H9 (cell line): ENCODE measurements around the gene COASY. TPM values are rescaled to one million over a fixed set of nuclear protein-coding genes. Genes with fewer than 3 reads are reported as not detected.

Experiments used
- DNase-seq: peaks from one replicate; pipeline ENCODE4 v3.0.0-alpha.2; 2017
- H2AFZ ChIP-seq: one replicate; pipeline ENCODE4 v1.6.1; 2013; ENCODE audit warnings: mild to moderate bottlenecking, low read length, control low read depth, moderate library complexity
- H2AK5ac ChIP-seq: 2 replicates; pipeline ENCODE4 v1.6.1; 2013; ENCODE audit warnings: low read length, control low read depth, mixed read lengths; ENCODE audit not compliant: insufficient read length
- H2BK120ac ChIP-seq: one replicate; pipeline ENCODE4 v1.6.1; 2013; ENCODE audit warnings: low read depth, mild to moderate bottlenecking, low read length, control low read depth, inconsistent platforms; ENCODE audit not compliant: poor library complexity, severe bottlenecking
- H2BK12ac ChIP-seq: 2 replicates; pipeline ENCODE4 v1.6.1; 2013; ENCODE audit warnings: low read length, control low read depth, mixed read lengths, low read depth; ENCODE audit not compliant: insufficient read length
- H2BK15ac ChIP-seq: 2 replicates; pipeline ENCODE4 v1.6.1; 2013; ENCODE audit warnings: low read depth, low read length, control low read depth
- H2BK20ac ChIP-seq: one replicate; pipeline ENCODE4 v1.6.1; 2013; ENCODE audit warnings: low read depth, mild to moderate bottlenecking, low read length, control low read depth, inconsistent platforms; ENCODE audit not compliant: poor library complexity, severe bottlenecking
- H2BK5ac ChIP-seq: 2 replicates; pipeline ENCODE4 v1.6.1; 2013; ENCODE audit warnings: low read length, control low read depth, mixed read lengths; ENCODE audit not compliant: insufficient read length
- H3K14ac ChIP-seq: 2 replicates; pipeline ENCODE4 v1.6.1; 2013; ENCODE audit warnings: low read length, control low read depth; ENCODE audit not compliant: insufficient read depth
- H3K18ac ChIP-seq: 2 replicates; pipeline ENCODE4 v1.6.1; 2013; ENCODE audit warnings: low read depth, mild to moderate bottlenecking, mixed read lengths, low read length, control low read depth; ENCODE audit not compliant: insufficient read length
- H3K23ac ChIP-seq: 2 replicates; pipeline ENCODE4 v1.6.1; 2013; ENCODE audit warnings: low read length, control low read depth, mixed read lengths, low read depth; ENCODE audit not compliant: insufficient read length
- H3K23me2 ChIP-seq: 2 replicates; pipeline ENCODE4 v1.6.1; 2013; ENCODE audit warnings: low read depth, mild to moderate bottlenecking, mixed read lengths, low read length, control low read depth; ENCODE audit not compliant: insufficient read length, poor library complexity, severe bottlenecking
- H3K27ac ChIP-seq: 2 replicates; pipeline ENCODE4 v1.5.1; 2013; ENCODE audit warnings: low read length, control low read depth, mixed read lengths, low read depth; ENCODE audit not compliant: insufficient read length
- H3K27me3 ChIP-seq: 2 replicates; pipeline ENCODE4 v1.6.1; 2013; ENCODE audit warnings: low read length, control low read depth, inconsistent platforms; ENCODE audit not compliant: insufficient read depth
- H3K4ac ChIP-seq: 2 replicates; pipeline ENCODE4 v1.6.1; 2013; ENCODE audit warnings: low read depth, mild to moderate bottlenecking, control low read depth, inconsistent platforms, low read length, moderate library complexity
- H3K4me1 ChIP-seq: 2 replicates; pipeline ENCODE4 v1.6.1; 2013; ENCODE audit warnings: low read length, control low read depth, inconsistent platforms; ENCODE audit not compliant: insufficient read depth
- H3K4me2 ChIP-seq: 2 replicates; pipeline ENCODE4 v1.6.1; 2013; ENCODE audit warnings: low read length, control low read depth, mixed read lengths; ENCODE audit not compliant: insufficient read length, insufficient read depth
- H3K56ac ChIP-seq: 2 replicates; pipeline ENCODE4 v1.6.1; 2013; ENCODE audit warnings: low read depth, mild to moderate bottlenecking, mixed read lengths, low read length, control low read depth; ENCODE audit not compliant: insufficient read length
- H3K79me1 ChIP-seq: 2 replicates; pipeline ENCODE4 v1.6.1; 2013; ENCODE audit warnings: low read depth, mild to moderate bottlenecking, moderate library complexity, low read length, control low read depth, inconsistent platforms; ENCODE audit not compliant: insufficient read depth, poor library complexity, severe bottlenecking
- H3K79me2 ChIP-seq: 2 replicates; pipeline ENCODE4 v1.6.1; 2013; ENCODE audit warnings: low read length, control low read depth, inconsistent platforms; ENCODE audit not compliant: insufficient read depth
- H3K9ac ChIP-seq: 2 replicates; pipeline ENCODE4 v1.6.1; 2013; ENCODE audit warnings: low read length, control low read depth, mixed read lengths; ENCODE audit not compliant: insufficient read length; ENCODE audit errors: extremely low read depth
- H3K9me3 ChIP-seq: one replicate; pipeline ENCODE4 v1.6.1; 2013; ENCODE audit warnings: low read depth, low read length, inconsistent platforms; ENCODE audit not compliant: control insufficient read depth
- H3T11ph ChIP-seq: one replicate; pipeline ENCODE4 v1.6.1; 2013; ENCODE audit warnings: mild to moderate bottlenecking, low read length, control low read depth, inconsistent platforms
- H4K20me1 ChIP-seq: one replicate; pipeline ENCODE4 v1.6.1; 2013; ENCODE audit not compliant: control insufficient read depth, insufficient read length, insufficient read depth
- H4K5ac ChIP-seq: 2 replicates; pipeline ENCODE4 v1.6.1; 2013; ENCODE audit warnings: low read depth, mild to moderate bottlenecking, mixed read lengths, low read length, control low read depth; ENCODE audit not compliant: insufficient read length
- H4K8ac ChIP-seq: replicated peaks from 2 replicates; pipeline ENCODE4 v1.6.1; 2013; ENCODE audit warnings: low read length, control low read depth, mixed read lengths, low read depth; ENCODE audit not compliant: insufficient read length
- H4K91ac ChIP-seq: 2 replicates; pipeline ENCODE4 v1.6.1; 2013; ENCODE audit warnings: low read depth, mild to moderate bottlenecking, moderate library complexity, mixed read lengths, low read length, control low read depth; ENCODE audit not compliant: insufficient read length
- H3K27ac Mint-ChIP-seq, 3 experiments: 2 replicates in 2 of 3; 3 replicates in 1 of 3; pipeline ENCODE4 v1.8.0; 2020 to 2021; ENCODE audit warnings: mixed read lengths in 3 of 3, mild to moderate bottlenecking in 1 of 3, moderate library complexity in 1 of 3
- H3K27me3 Mint-ChIP-seq: 2 replicates; pipeline ENCODE4 v1.8.0; 2021; ENCODE audit warnings: low read depth, mild to moderate bottlenecking, moderate library complexity, mixed read lengths
- H3K36me3 Mint-ChIP-seq, 3 experiments: 2 replicates in 2 of 3; 3 replicates in 1 of 3; pipeline ENCODE4 v1.8.0; 2020 to 2021; ENCODE audit warnings: low read depth in 3 of 3, mixed read lengths in 3 of 3; ENCODE audit not compliant: insufficient read depth in 1 of 3
- H3K4me1 Mint-ChIP-seq, 2 experiments: 2 replicates each; pipeline ENCODE4 v1.8.0; 2020; ENCODE audit warnings: mixed read lengths in 2 of 2
- H3K4me3 Mint-ChIP-seq, 2 experiments: 2 replicates in 1 of 2; 3 replicates in 1 of 2; pipeline ENCODE4 v1.8.0; 2020 to 2021; ENCODE audit warnings: mild to moderate bottlenecking in 2 of 2, mixed read lengths in 2 of 2, moderate library complexity in 1 of 2
- H3K9me3 Mint-ChIP-seq, 2 experiments: 2 replicates in 1 of 2; 3 replicates in 1 of 2; pipeline ENCODE4 v1.8.0; 2020; ENCODE audit warnings: mild to moderate bottlenecking in 2 of 2, mixed read lengths in 2 of 2, moderate library complexity in 1 of 2
- CTCF ChIP-seq: fragments of 200-600 bp; sonication (generic); conservative IDR thresholded peaks from 3 replicates; pipeline ENCODE4 v1.8.0; 2021; ENCODE audit warnings: antibody characterized with exemption, mild to moderate bottlenecking
- WGBS: extraction: QIAGEN DNeasy Blood & Tissue Kit; methylation state at CpG from one replicate; pipeline ENCODE4 v1.1.7; 2013; ENCODE audit warnings: missing lambda C conversion rate, low lambda C conversion rate, mixed read lengths; ENCODE audit not compliant: insufficient read length; ENCODE audit errors: extremely low coverage; 5-methylcytosine and 5-hydroxymethylcytosine counted together
- total RNA-seq: library from RNA; stranded (reverse); gene quantifications from 2 replicates; pipeline ENCODE4 v1.2.1, GENCODE V29; 2021

The COASY gene
- total RNA-seq, 1 experiment from 2014 or later = 84.1 TPM

GRCh38 chr17:42536372-42537155, 25.4 kb upstream of the COASY start:
- Mint-ChIP-seq H3K36me3 (peaks cover 0 to 22% (median 16%) of the 10 kb centered on the region in 3 experiments; a peak in 6 of 7 replicates), H3K4me1 (peaks cover 11 to 19% of the 10 kb centered on the region in 2 experiments), H3K4me3 (peak overlapping the region; percentile 77 to 86), H3K9me3 (no peaks in the 10 kb centered on the region), H3K27me3 (peaks cover 24% of the 10 kb centered on the region), H3K27ac (peak overlapping the region; percentile 46 to 79 (median 68); a peak in 4 of 7 replicates)
- Histone ChIP-seq H2BK120ac (no peak overlapping the region), H3K79me2 (no peaks in the 10 kb centered on the region), H3K23me2 (peaks cover 9% of the 10 kb centered on the region), H2AK5ac (no peak overlapping the region), H3K4me1 (no peaks in the 10 kb centered on the region; the same call in 1 of the 2 replicates), H3K27ac (no peak overlapping the region), H3K27me3 (no peaks in the 10 kb centered on the region), H3K14ac (no peak overlapping the region; the same call in 1 of the 2 replicates), H3K4me2 (peak overlapping the region; percentile 61), H4K20me1 (no peaks in the 10 kb centered on the region), H3K79me1 (no peaks in the 10 kb centered on the region), H2BK15ac (no peak overlapping the region), H3K56ac (no peak overlapping the region), H3K9me3 (no peaks in the 10 kb centered on the region), H4K5ac (no peak overlapping the region), H4K8ac (no peak overlapping the region), H3K23ac (no peak overlapping the region), H2BK12ac (no peak overlapping the region), H3K4ac (no peak overlapping the region), H3T11ph (no peak overlapping the region), H3K9ac (peak overlapping the region; percentile 20), H2AFZ (no peak overlapping the region), H4K91ac (no peak overlapping the region), H2BK5ac (no peak overlapping the region), H3K18ac (no peak overlapping the region), H2BK20ac (no peak overlapping the region)
- no CpG with 5 or more reads among the region's 65 CpGs for WGBS
- no peak for TF ChIP-seq CTCF
- DNase-seq = peak; percentile 91
